GM12891 (cell line): Measurements from ENCODE around the gene LATS2.

Experiments used
- DNase-seq: peaks from one replicate; pipeline ENCODE4 v3.0.0; 2011; ENCODE audit warnings: low spot score; ENCODE audit not compliant: insufficient read length
- FAIRE-seq: peaks from 2 replicates; lab custom pipeline; 2011; peaks lifted over from hg19 to GRCh38; lab: Jason Lieb, UNC
- PAX5 ChIP-seq: IDR thresholded peaks from 2 replicates; pipeline ENCODE4 v1.6.1; 2011; ENCODE audit warnings: low read length, moderate library complexity, mild to moderate bottlenecking; ENCODE audit not compliant: insufficient read depth, severe bottlenecking
- POLR2A ChIP-seq: IDR thresholded peaks from 2 replicates; pipeline ENCODE4 v1.6.1; 2011; ENCODE audit warnings: low read depth, low read length, control low read depth
- POLR2AphosphoS5 ChIP-seq: IDR thresholded peaks from 2 replicates; pipeline ENCODE4 v1.6.1; 2011; ENCODE audit warnings: low read depth, low read length, control low read depth
- POU2F2 ChIP-seq: IDR thresholded peaks from 2 replicates; pipeline ENCODE4 v1.6.1; 2011; ENCODE audit warnings: low read depth, mild to moderate bottlenecking, control low read depth, low read length, moderate library complexity
- SPI1 ChIP-seq: IDR thresholded peaks from 2 replicates; pipeline ENCODE4 v1.6.1; 2011; ENCODE audit warnings: low read depth, low read length, control low read depth
- TAF1 ChIP-seq: IDR thresholded peaks from 2 replicates; pipeline ENCODE4 v1.6.1; 2011; ENCODE audit warnings: low read depth, low read length, control low read depth

LATS2 gene

GRCh38 chr13:21065686-21066085 is 4.3 kb upstream of the LATS2 start:
- DNase-seq (no peak), FAIRE-seq (no peak)

GRCh38 chr13:21063031-21063430 is 1.6 kb upstream of the LATS2 start:
- DNase-seq (no peak), FAIRE-seq (no peak)
- TF ChIP-seq SPI1 (no peak), POU2F2 (no peak), POLR2AphosphoS5 (no peak), TAF1 (no peak), POLR2A (no peak), PAX5 (no peak)

More at GRCh38 chr13:21065686-21066085, 4.3 kb upstream of the LATS2 start:
- TF ChIP-seq POU2F2 (no peak), PAX5 (no peak), SPI1 (no peak), POLR2AphosphoS5 (no peak), POLR2A (no peak), TAF1 (no peak)

- FAIRE-seq (peak; percentile 60), DNase-seq (peak; percentile 42)
- TF ChIP-seq POLR2AphosphoS5, result no peak
- TF ChIP-seq POLR2A, result no peak
Measured at GRCh38 chr13:21060338-21061028, 903 bp downstream of the LATS2 start.

- no peak for DNase-seq
- TF ChIP-seq POLR2AphosphoS5 (no peak), TAF1 (no peak), SPI1 (no peak), PAX5 (no peak), POLR2A (no peak), POU2F2 (no peak)
- no peak for FAIRE-seq
Measured at GRCh38 chr13:21059641-21060337, 1.6 kb downstream of the LATS2 start.

- TF ChIP-seq POU2F2 (no peak), SPI1 (no peak), POLR2AphosphoS5 (no peak), PAX5 (no peak), TAF1 (no peak), POLR2A (no peak)
- FAIRE-seq, result no peak
Measured at GRCh38 chr13:21058361-21058760, 3.0 kb downstream of the LATS2 start.

DNA sequence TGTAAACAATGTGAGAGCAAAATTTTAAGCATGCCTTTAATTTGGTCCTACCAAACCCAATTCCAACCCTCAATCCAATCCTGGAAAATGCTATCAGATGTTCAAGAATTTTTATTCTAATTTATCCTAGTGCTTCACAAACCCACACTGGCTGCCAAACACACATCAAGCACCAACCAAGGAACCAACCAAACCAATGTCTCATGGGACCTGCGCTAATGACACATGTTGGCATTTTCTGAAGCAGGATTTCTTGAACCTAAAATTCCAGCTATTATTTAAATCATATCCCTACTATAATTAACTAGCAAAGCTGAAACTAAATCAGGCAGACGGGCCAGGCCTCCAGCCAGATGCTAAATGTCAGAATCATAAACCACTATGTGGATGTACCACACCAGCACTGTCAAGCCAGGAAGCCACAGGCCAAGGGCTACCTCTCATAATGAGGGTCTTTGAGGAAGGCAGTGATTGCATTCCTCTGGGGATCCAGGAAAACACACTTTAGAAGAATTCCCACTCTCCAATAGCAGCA is 5.8 kb downstream of the LATS2 start:
- DNase-seq (no peak), FAIRE-seq (no peak)
- no peak for TF ChIP-seq PAX5
- TF ChIP-seq POLR2A, result no peak
- TF ChIP-seq TAF1, result no peak
- TF ChIP-seq SPI1, result no peak
- no peak for TF ChIP-seq POLR2AphosphoS5
- TF ChIP-seq POU2F2, result no peak

More at GRCh38 chr13:21058361-21058760, 3.0 kb downstream of the LATS2 start:
- no peak for DNase-seq

DNA sequence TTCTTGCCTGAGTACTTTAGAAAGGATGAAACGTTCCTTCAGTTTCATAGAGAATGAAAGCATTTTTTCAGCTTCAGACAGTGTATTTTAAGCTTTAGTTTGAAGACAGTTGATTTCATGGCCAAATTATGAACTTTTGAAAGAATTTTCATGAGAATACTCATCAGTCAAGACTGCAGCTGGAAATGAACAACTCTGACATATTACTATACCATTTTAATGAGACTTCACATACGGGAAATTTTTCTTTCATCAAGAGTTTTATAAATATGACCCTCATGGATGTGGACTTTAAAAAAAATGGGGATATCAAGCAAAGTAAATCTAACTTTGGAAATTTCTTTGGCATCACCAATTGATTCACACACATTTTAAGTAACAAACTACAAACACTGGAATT is 6.4 kb downstream of the LATS2 start:
- FAIRE-seq (no peak), DNase-seq (no peak)
- TF ChIP-seq POU2F2 (no peak), SPI1 (no peak), TAF1 (no peak), PAX5 (no peak), POLR2AphosphoS5 (no peak), POLR2A (no peak)

- DNase-seq, result no peak
- TF ChIP-seq TAF1, result no peak
- TF ChIP-seq PAX5, result no peak
- TF ChIP-seq POLR2A, result no peak
- no peak for TF ChIP-seq POU2F2
- no peak for TF ChIP-seq POLR2AphosphoS5
- no peak for TF ChIP-seq SPI1
Measured at GRCh38 chr13:21054313-21054712, 7.1 kb downstream of the LATS2 start.

GRCh38 chr13:21053231-21053630 is 8.2 kb downstream of the LATS2 start:
- TF ChIP-seq POU2F2 (no peak), POLR2A (no peak), PAX5 (no peak), TAF1 (no peak)
- FAIRE-seq (no peak), DNase-seq (no peak)

More at GRCh38 chr13:21054313-21054712, 7.1 kb downstream of the LATS2 start:
- no peak for FAIRE-seq

DNA sequence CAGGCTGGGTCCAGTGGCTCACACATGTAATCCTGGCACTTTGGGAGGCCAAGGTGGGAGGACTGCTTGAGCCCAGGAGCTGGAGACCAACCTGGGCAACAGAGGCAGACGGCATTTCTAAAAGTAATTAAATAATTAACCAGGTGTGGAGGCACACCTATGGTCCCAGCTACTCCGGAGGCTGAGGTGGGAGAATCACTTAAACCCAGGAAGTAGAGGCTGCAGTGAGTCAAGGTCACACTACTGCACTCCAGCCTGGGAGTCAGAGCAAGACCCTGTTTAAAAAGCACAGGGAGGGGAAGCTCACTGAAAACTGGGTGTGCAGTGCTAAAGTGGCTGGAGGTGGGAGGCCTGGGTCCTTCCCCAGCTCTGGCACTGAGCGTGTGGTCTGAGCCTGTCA is 9.7 kb downstream of the LATS2 start:
- no peak for DNase-seq
- TF ChIP-seq PAX5, result no peak
- TF ChIP-seq TAF1, result no peak
- TF ChIP-seq POLR2AphosphoS5, result no peak
- no peak for TF ChIP-seq POU2F2
- TF ChIP-seq SPI1, result no peak
- no peak for TF ChIP-seq POLR2A
- no peak for FAIRE-seq
